Trophoblast cell (in vitro differentiated cells and primary cell): Measurements from ENCODE around the gene WDR7.

Experiments used
- DNase-seq, 2 donors: peaks; one replicate each; pipeline ENCODE4 v3.0.0-alpha.2; 2016
- H2AFZ ChIP-seq: 2 replicates; pipeline ENCODE4 v1.6.1; 2013; ENCODE audit warnings: low read length, moderate library complexity, mild to moderate bottlenecking; ENCODE audit not compliant: insufficient read depth, poor library complexity
- H2AK5ac ChIP-seq: 2 replicates; pipeline ENCODE4 v1.6.1; 2013; ENCODE audit warnings: mild to moderate bottlenecking, low read length
- H2BK120ac ChIP-seq: 2 replicates; pipeline ENCODE4 v1.6.1; 2013; ENCODE audit warnings: low read length, mild to moderate bottlenecking, moderate library complexity; ENCODE audit not compliant: insufficient read depth, poor library complexity
- H2BK12ac ChIP-seq: 2 replicates; pipeline ENCODE4 v1.6.1; 2013; ENCODE audit warnings: mild to moderate bottlenecking, low read length, moderate library complexity
- H2BK5ac ChIP-seq: 2 replicates; pipeline ENCODE4 v1.6.1; 2013; ENCODE audit warnings: low read length, low read depth, moderate library complexity, mild to moderate bottlenecking; ENCODE audit not compliant: poor library complexity
- H3K14ac ChIP-seq: 2 replicates; pipeline ENCODE4 v1.6.1; 2013; ENCODE audit warnings: mild to moderate bottlenecking, low read length
- H3K18ac ChIP-seq: 2 replicates; pipeline ENCODE4 v1.6.1; 2013; ENCODE audit warnings: mild to moderate bottlenecking, low read length
- H3K23ac ChIP-seq: 2 replicates; pipeline ENCODE4 v1.6.1; 2013; ENCODE audit warnings: low read length
- H3K27ac ChIP-seq: 2 replicates; pipeline ENCODE4 v1.5.1; 2013; ENCODE audit warnings: low read depth, mild to moderate bottlenecking, inconsistent platforms, low read length, moderate library complexity
- H3K27me3 ChIP-seq: 2 replicates; pipeline ENCODE4 v1.6.1; 2013; ENCODE audit warnings: inconsistent platforms, mild to moderate bottlenecking, low read length, moderate library complexity; ENCODE audit not compliant: insufficient read depth
- H3K36me3 ChIP-seq, 2 experiments: 1 replicate in 1 of 2; 2 replicates in 1 of 2; pipeline ENCODE4 v1.6.1; 2013; ENCODE audit warnings: low read length in 2 of 2, mild to moderate bottlenecking in 2 of 2, moderate library complexity in 1 of 2; ENCODE audit not compliant: insufficient read depth in 2 of 2, control insufficient read depth in 1 of 2
- H3K4ac ChIP-seq: 2 replicates; pipeline ENCODE4 v1.6.1; 2013; ENCODE audit warnings: low read depth, mild to moderate bottlenecking, low read length, moderate library complexity
- H3K4me1 ChIP-seq, 2 experiments: 1 replicate in 1 of 2; 2 replicates in 1 of 2; pipeline ENCODE4 v1.6.1; 2013; ENCODE audit warnings: low read length in 2 of 2, mild to moderate bottlenecking in 2 of 2, moderate library complexity in 1 of 2; ENCODE audit not compliant: insufficient read depth in 2 of 2, control insufficient read depth in 1 of 2
- H3K4me2 ChIP-seq: 2 replicates; pipeline ENCODE4 v1.6.1; 2013; ENCODE audit warnings: inconsistent platforms, mild to moderate bottlenecking, low read length, moderate library complexity
- H3K4me3 ChIP-seq: 2 replicates; pipeline ENCODE4 v1.5.1; 2013; ENCODE audit warnings: mild to moderate bottlenecking, low read depth, low read length, inconsistent platforms
- H3K79me1 ChIP-seq: one replicate; pipeline ENCODE4 v1.6.1; 2013; ENCODE audit warnings: low read length
- H3K79me2 ChIP-seq: 2 replicates; pipeline ENCODE4 v1.6.1; 2013; ENCODE audit warnings: low read length, mild to moderate bottlenecking; ENCODE audit not compliant: control insufficient read depth, insufficient read depth, poor library complexity
- H3K9ac ChIP-seq: 2 replicates; pipeline ENCODE4 v1.6.1; 2013; ENCODE audit warnings: mild to moderate bottlenecking, low read length
- H3K9me3 ChIP-seq: 2 replicates; pipeline ENCODE4 v1.6.1; 2013; ENCODE audit warnings: low read depth, mild to moderate bottlenecking, control low read depth, inconsistent platforms, low read length; ENCODE audit not compliant: insufficient read depth
- H4K12ac ChIP-seq: 2 replicates; pipeline ENCODE4 v1.6.1; 2013; ENCODE audit warnings: low read depth, mild to moderate bottlenecking, low read length, moderate library complexity
- H4K8ac ChIP-seq: 2 replicates; pipeline ENCODE4 v1.6.1; 2013; ENCODE audit warnings: low read depth, mild to moderate bottlenecking, low read length, moderate library complexity
- H4K91ac ChIP-seq: one replicate; pipeline ENCODE4 v1.6.1; 2013; ENCODE audit warnings: low read depth, mild to moderate bottlenecking, low read length, moderate library complexity
- WGBS: extraction: QIAGEN DNeasy Blood & Tissue Kit; methylation state at CpG from one replicate; pipeline ENCODE4 v1.1.7; 2013; ENCODE audit warnings: missing lambda C conversion rate; ENCODE audit not compliant: insufficient read length, insufficient coverage; ENCODE audit errors: extremely low coverage; 5-methylcytosine and 5-hydroxymethylcytosine counted together

WDR7 gene

GRCh38 chr18:56953428-56954198 is 302.5 kb downstream of the WDR7 start:
- Histone ChIP-seq H3K4ac (no peak overlapping the region), H2BK120ac (no peak overlapping the region), H4K8ac (no peak overlapping the region), H3K18ac (no peak overlapping the region), H3K79me2 (no peaks in the 10 kb centered on the region), H3K23ac (no peak overlapping the region), H3K27me3 (no peaks in the 10 kb centered on the region), H3K4me3 (no peak overlapping the region), H4K91ac (no peak overlapping the region), H3K4me2 (no peak overlapping the region), H3K14ac (no peak overlapping the region), H3K79me1 (no peaks in the 10 kb centered on the region), H3K9ac (peak overlapping the region; percentile 7), H2AFZ (no peak overlapping the region), H3K4me1 (no peaks in the 10 kb centered on the region), H4K12ac (no peak overlapping the region), H2BK5ac (no peak overlapping the region), H3K36me3 (no peaks in the 10 kb centered on the region), H3K27ac (no peak overlapping the region), H3K9me3 (no peaks in the 10 kb centered on the region), H2AK5ac (no peak overlapping the region), H2BK12ac (no peak overlapping the region)
- no peak for DNase-seq
- WGBS = no CpG with 5 or more reads among the region's 3 CpGs

GRCh38 chr18:56955490-56955889 is 304.3 kb downstream of the WDR7 start:
- no peak overlapping the region for H3K23ac ChIP-seq
- H3K79me2 ChIP-seq = no peaks in the 10 kb centered on the region
- H2BK5ac ChIP-seq = no peak overlapping the region
- no CpG with 5 or more reads among the region's 1 CpG for WGBS
- H3K18ac ChIP-seq = no peak overlapping the region
- no peak overlapping the region for H3K4me2 ChIP-seq
- no peak overlapping the region for H3K14ac ChIP-seq
- H3K4ac ChIP-seq = no peak overlapping the region
- H3K27ac ChIP-seq = no peak overlapping the region
- H4K91ac ChIP-seq = no peak overlapping the region
- H3K4me1 ChIP-seq = no peaks in the 10 kb centered on the region
- H4K8ac ChIP-seq = no peak overlapping the region
- H2AFZ ChIP-seq = no peak overlapping the region
- no peak for DNase-seq
- H2BK12ac ChIP-seq = no peak overlapping the region
- H3K9ac ChIP-seq = no peak overlapping the region
- H3K9me3 ChIP-seq = no peaks in the 10 kb centered on the region
- no peak overlapping the region for H2AK5ac ChIP-seq
- no peaks in the 10 kb centered on the region for H3K36me3 ChIP-seq
- H3K79me1 ChIP-seq = no peaks in the 10 kb centered on the region
- no peak overlapping the region for H4K12ac ChIP-seq
- no peak overlapping the region for H2BK120ac ChIP-seq
- no peak overlapping the region for H3K4me3 ChIP-seq
- no peaks in the 10 kb centered on the region for H3K27me3 ChIP-seq

DNA sequence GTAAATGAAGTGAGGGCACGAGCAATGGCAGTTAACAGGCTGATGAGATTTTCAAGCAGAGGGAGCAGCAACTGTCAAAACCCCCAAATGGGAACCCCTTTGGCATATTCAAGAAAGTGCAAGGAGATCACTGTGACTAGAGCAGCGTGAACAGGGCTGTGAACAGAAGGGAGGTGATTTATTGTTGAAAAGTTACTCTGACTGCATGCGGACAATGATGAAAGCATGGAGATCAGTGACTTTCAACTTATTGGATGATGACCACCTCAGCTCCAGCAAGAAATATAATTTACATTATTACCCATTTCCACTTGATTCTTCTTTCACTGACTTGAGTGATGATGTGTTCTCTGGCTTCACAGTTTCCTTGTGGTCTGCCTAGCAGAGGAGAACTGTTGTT is 308.0 kb downstream of the WDR7 start:
- Histone ChIP-seq H3K27ac (no peak overlapping the region), H3K18ac (no peak overlapping the region), H2AFZ (no peak overlapping the region), H4K91ac (no peak overlapping the region), H4K8ac (no peak overlapping the region), H3K79me2 (no peaks in the 10 kb centered on the region), H4K12ac (no peak overlapping the region), H3K4me2 (no peak overlapping the region), H3K9ac (no peak overlapping the region), H3K4me3 (no peak overlapping the region), H2AK5ac (no peak overlapping the region), H3K23ac (no peak overlapping the region), H3K36me3 (no peaks in the 10 kb centered on the region), H3K9me3 (no peaks in the 10 kb centered on the region), H3K4me1 (no peaks in the 10 kb centered on the region), H3K27me3 (no peaks in the 10 kb centered on the region), H3K4ac (no peak overlapping the region), H2BK5ac (no peak overlapping the region), H3K79me1 (no peaks in the 10 kb centered on the region), H3K14ac (no peak overlapping the region), H2BK120ac (no peak overlapping the region), H2BK12ac (no peak overlapping the region)
- no peak for DNase-seq
- no CpG with 5 or more reads among the region's 3 CpGs for WGBS

DNA sequence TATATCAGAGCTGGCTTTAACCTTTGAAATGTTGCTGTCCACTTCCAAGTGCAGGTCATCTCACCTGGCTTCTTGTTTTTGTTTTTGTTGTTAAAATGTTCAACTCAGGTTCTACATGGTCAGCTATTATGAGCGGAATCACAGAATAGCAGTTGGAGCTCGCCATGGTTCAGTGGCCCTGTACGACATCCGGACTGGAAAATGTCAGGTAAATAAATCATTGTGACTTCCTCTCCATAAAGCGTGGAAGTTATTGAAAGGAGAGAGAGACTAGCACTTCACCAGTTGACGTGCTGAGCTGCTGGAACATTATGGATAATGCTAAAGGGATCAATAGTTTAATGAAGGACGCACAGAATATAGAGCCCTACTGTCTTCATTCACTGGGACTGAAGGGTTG is 311.2 kb downstream of the WDR7 start:
- Histone ChIP-seq H3K23ac (no peak overlapping the region), H3K9me3 (no peaks in the 10 kb centered on the region), H3K79me2 (no peaks in the 10 kb centered on the region), H2BK120ac (no peak overlapping the region), H3K4me3 (no peak overlapping the region), H3K9ac (no peak overlapping the region), H2BK12ac (no peak overlapping the region), H4K12ac (no peak overlapping the region), H3K14ac (no peak overlapping the region), H4K91ac (no peak overlapping the region), H2BK5ac (no peak overlapping the region), H3K4me2 (no peak overlapping the region), H3K27ac (no peak overlapping the region), H3K36me3 (no peaks in the 10 kb centered on the region), H2AFZ (no peak overlapping the region), H3K4me1 (no peaks in the 10 kb centered on the region), H4K8ac (no peak overlapping the region), H3K27me3 (no peaks in the 10 kb centered on the region), H3K79me1 (no peaks in the 10 kb centered on the region), H3K4ac (no peak overlapping the region), H2AK5ac (no peak overlapping the region), H3K18ac (no peak overlapping the region)
- no peak for DNase-seq
- WGBS = no CpG with 5 or more reads among the region's 7 CpGs
